ENCODE results near the gene KIAA1755. TPM values are rescaled to one million over a fixed set of nuclear protein-coding genes. Genes with fewer than 3 reads are reported as not detected.
A peak's percentile ranks its signal among the peaks of the same experiment; 100 is the strongest.

KIAA1755 gene
- polyA plus RNA-seq, 1 donor from 2014 or later: not detected

- Histone ChIP-seq H3K27ac (ENCODE audit: low read length) (no peak overlapping the region), H4K20me1 (ENCODE audit: insufficient read depth) (no peaks in the 10 kb centered on the region), H3K27me3 (ENCODE audit: insufficient read depth, low read depth, low read length) (no peaks in the 10 kb centered on the region), H3K9me3 (ENCODE audit: low read length) (no peaks in the 10 kb centered on the region), H3K4me2 (ENCODE audit: low read length) (no peak overlapping the region), H3K4me3 (ENCODE audit: low read length) (no peak overlapping the region), H2AFZ (ENCODE audit: low read depth, low read length) (no peak overlapping the region), H3F3A (ENCODE audit: insufficient read depth, low read length, poor library complexity, severe bottlenecking) (no peaks in the 10 kb centered on the region), H3K79me2 (replicated peaks; ENCODE audit: insufficient read depth, low read length) (no peaks in the 10 kb centered on the region), H3K36me3 (ENCODE audit: insufficient read depth, low read length) (no peaks in the 10 kb centered on the region), H3K9ac (ENCODE audit: low read length) (no peak overlapping the region), H3K9me2 (ENCODE audit: insufficient read depth, low read length) (no peaks in the 10 kb centered on the region)
- TF ChIP-seq POLR2AphosphoS5 (IDR thresholded peaks at IDR 0.05): no peak
- TF ChIP-seq SMC3 (conservative IDR thresholded peaks at IDR 0.05; ENCODE audit: poor library complexity): no peak
- no peak for TF ChIP-seq EZH2 (IDR thresholded peaks at IDR 0.05; ENCODE audit: borderline replicate concordance, insufficient read depth, low read length, poor library complexity, severe bottlenecking)
- no peak for TF ChIP-seq REST (IDR thresholded peaks at IDR 0.05; ENCODE audit: borderline replicate concordance)
- no peak for TF ChIP-seq RAD21 (conservative IDR thresholded peaks at IDR 0.05)
- TF ChIP-seq CTCF (IDR thresholded peaks at IDR 0.05; ENCODE audit: poor library complexity, severe bottlenecking): no peak
Observed at GRCh38 chr20:38186788-38187221, 73.7 kb downstream of the KIAA1755 start.

GRCh38 chr20:38184101-38184500 is 76.4 kb downstream of the KIAA1755 start:
- H3K9ac ChIP-seq (ENCODE audit: low read length): no peak overlapping the region
- H3K27me3 ChIP-seq (ENCODE audit: insufficient read depth, low read depth, low read length): no peaks in the 10 kb centered on the region
- no peaks in the 10 kb centered on the region for H4K20me1 ChIP-seq (ENCODE audit: insufficient read depth)
- no peak overlapping the region for H3K27ac ChIP-seq (ENCODE audit: low read length)
- no peaks in the 10 kb centered on the region for H3K9me2 ChIP-seq (ENCODE audit: insufficient read depth, low read length)
- H2AFZ ChIP-seq (ENCODE audit: low read depth, low read length): no peak overlapping the region
- H3K4me2 ChIP-seq (ENCODE audit: low read length): no peak overlapping the region
- no peaks in the 10 kb centered on the region for H3K79me2 ChIP-seq (replicated peaks; ENCODE audit: insufficient read depth, low read length)
- TF ChIP-seq CTCF (IDR thresholded peaks at IDR 0.05; ENCODE audit: poor library complexity, severe bottlenecking) (no peak), EZH2 (IDR thresholded peaks at IDR 0.05; ENCODE audit: borderline replicate concordance, insufficient read depth, low read length, poor library complexity, severe bottlenecking) (no peak), EP300 (conservative IDR thresholded peaks at IDR 0.05; ENCODE audit: poor library complexity, severe bottlenecking) (peak; percentile 55), REST (IDR thresholded peaks at IDR 0.05; ENCODE audit: borderline replicate concordance) (no peak)
- H3K36me3 ChIP-seq (ENCODE audit: insufficient read depth, low read length): no peaks in the 10 kb centered on the region
- H3F3A ChIP-seq (ENCODE audit: insufficient read depth, low read length, poor library complexity, severe bottlenecking): no peaks in the 10 kb centered on the region
- H3K9me3 ChIP-seq (ENCODE audit: low read length): no peaks in the 10 kb centered on the region
- no peak overlapping the region for H3K4me3 ChIP-seq (ENCODE audit: low read length)

Measured in neural cell (in vitro differentiated cells).